Activated CD4-positive, alpha-beta T cell treated with anti-CD3 and anti-CD28 coated beads, Interleukin-2, amount 50 U/mL, for 1 hour (primary cell): ENCODE data around the gene DTL.
"Not testable (repeated sequence)": the region's sequence is repeated elsewhere in the genome, so short reads cannot be mapped to it uniquely, and the experiment has no call there.

Experiments used
- DNase-seq: peaks from one replicate; pipeline ENCODE4 v3.0.0-alpha.2; 2020

DTL gene, protein sequence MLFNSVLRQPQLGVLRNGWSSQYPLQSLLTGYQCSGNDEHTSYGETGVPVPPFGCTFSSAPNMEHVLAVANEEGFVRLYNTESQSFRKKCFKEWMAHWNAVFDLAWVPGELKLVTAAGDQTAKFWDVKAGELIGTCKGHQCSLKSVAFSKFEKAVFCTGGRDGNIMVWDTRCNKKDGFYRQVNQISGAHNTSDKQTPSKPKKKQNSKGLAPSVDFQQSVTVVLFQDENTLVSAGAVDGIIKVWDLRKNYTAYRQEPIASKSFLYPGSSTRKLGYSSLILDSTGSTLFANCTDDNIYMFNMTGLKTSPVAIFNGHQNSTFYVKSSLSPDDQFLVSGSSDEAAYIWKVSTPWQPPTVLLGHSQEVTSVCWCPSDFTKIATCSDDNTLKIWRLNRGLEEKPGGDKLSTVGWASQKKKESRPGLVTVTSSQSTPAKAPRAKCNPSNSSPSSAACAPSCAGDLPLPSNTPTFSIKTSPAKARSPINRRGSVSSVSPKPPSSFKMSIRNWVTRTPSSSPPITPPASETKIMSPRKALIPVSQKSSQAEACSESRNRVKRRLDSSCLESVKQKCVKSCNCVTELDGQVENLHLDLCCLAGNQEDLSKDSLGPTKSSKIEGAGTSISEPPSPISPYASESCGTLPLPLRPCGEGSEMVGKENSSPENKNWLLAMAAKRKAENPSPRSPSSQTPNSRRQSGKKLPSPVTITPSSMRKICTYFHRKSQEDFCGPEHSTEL

DNA sequence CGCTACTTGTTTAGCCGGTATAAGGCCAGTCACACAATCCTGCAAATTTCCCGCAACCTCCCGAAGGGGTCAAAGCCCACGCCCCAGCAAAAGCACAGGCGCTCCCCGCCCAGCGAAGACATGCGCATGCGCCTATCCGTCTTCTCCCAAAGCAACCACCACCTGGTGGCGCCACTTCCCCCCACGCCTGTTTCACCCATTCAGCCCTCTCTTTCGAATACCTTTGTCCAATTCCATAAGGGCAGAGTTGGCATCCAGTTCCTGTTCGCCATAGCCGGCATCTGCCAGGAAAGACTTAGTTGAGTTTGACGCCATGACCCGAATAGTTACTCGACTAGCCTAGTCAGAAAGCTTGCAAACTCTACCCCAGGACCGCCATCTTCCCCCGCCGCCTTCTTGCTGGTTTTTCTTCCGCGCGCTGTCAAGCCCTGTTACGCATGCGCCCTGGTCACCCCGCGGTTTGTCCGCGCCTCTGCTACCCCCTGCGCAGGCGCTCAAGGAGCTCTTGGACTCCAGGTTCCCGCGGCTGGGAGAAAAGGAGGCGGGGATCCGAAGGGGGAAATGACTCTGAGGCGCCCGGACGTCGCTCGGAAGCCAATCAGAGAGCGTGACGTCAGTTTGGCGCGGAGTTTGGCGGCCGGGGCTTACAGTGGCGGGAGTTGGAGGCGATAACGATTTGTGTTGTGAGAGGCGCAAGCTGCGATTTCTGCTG lies at the start of gene DTL, which contains the start of gene INTS7:
TSS of gene DTL (plus strand) at position 626 of the 712 bp plus-strand sequence. CDS start 143 bp downstream, outside the sequence.
TSS of gene INTS7 (minus strand) at position 435 of the 712 bp plus-strand sequence. CDS start at position 315, 120 bp downstream.
- peak; percentile 96 for DNase-seq

DNA sequence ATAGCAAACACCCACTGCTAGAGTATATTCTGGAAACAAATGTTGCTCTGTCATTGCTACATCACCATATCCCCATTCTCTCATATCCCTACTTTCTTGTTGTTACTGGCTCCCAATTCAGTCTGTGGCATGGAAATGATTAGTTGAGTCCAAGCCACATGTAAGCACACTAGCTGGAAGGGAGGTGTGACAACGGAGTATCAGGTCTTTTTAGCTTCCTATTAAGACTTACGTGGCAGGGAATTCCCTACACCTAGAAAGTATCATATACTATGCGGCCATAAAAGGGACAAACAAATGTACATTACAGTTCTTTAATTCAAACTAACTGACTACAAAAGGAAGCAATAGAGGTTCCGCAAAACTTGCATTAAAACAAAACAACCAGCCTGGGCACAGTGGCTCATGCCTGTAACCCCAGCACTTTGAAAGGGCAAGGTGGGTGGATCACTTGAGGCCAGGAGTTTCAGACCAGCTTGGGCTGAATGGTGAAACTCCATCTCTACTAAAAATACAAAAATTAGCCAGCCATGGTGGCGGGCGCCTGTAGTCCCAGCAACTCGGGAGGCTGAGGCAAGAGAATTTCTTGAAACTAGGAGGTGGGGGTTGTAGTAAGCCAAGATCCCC lies 48.8 kb upstream of the DTL start:
- no peak for DNase-seq

DNA sequence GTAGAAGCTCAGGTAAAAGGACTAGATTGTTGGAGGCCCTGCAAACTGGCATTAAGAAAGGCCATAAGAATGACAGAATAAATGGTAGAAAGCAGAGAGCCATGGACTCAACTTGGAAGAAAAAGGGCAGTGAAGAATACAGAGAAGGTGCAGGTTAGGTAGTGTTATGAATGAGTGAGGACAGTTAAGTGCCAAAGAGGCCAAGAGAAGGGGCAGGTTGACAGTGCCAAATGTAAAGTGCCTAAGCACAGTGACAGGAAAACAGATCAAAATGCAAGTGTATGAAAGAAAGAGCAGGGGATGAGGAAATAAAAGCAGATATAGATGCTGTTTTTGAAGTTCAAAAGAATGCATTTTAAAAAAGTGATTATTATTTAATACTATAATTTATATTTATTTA lies 43.9 kb upstream of the DTL start:
- no peak for DNase-seq

DNA sequence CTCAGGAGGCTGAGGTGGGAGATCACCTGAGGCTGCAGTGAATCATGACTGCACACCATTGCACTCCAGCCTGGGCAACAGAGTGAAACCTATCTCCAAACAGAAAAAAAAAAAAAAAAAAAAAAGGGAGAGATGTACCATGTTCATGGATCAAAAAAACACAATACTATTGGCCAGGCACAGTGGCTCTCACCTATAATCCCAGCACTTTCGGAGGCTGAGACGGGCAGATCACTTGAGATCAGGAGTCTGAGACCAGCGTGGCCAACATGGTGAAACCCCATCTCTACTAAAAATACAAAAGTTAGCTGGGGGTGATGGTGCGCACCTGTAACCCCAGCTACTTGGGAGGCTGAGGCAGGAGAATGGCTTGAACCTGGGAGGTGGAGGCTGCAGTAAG lies 38.1 kb upstream of the DTL start:
- not testable (repeated sequence) for DNase-seq

DNA sequence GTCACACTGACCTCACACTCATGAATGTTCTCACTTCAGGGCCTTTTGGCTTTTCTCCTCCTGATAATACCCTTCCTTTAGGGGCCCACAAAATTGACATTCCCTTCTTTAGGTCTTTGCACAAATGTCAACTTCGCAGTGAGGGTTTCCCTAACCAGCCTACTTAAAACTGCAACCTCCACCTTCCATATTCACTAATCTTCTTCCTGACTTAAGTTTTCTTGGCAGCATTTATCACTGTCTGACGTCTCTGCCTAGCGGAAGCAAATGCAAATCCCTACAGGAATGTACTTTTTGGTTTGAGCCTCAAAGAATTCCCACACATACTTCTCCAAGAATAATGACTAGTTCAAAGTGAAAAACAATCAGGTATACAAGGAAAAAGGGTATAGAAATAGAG lies 33.0 kb upstream of the DTL start:
- no peak for DNase-seq

DNA sequence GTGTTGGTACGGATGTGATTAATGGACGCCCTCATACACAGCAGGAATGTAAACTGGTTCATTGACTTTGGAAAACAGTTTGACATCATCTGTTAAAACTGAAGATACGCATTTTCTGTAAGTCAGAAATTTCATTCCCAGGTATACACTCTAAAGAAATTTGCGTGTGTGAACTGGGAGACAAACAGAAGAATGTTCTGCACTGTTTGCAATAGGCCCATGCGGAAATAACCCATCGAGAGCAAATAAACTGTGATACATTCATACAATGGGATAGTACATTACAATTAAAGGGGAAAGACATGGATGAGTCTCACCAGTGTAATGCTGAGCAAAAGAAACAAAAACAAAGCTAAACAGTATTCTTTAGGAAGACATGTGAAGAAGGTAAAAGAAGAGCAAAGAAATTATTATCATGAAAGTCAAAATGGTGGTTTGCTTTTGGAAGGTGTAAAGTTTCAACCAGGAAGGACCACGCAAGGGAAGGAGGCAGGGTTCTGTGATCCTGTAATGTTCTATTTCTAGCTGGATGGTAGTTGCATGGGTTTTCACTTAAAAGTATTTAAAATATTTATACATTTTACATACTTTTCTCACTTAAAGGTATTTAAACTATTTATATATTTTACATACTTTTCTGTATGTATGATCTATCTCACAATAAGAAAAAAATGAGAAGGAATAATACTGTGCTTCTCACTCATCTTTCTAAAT lies 30.5 kb upstream of the DTL start:
- DNase-seq, result no peak

DNA sequence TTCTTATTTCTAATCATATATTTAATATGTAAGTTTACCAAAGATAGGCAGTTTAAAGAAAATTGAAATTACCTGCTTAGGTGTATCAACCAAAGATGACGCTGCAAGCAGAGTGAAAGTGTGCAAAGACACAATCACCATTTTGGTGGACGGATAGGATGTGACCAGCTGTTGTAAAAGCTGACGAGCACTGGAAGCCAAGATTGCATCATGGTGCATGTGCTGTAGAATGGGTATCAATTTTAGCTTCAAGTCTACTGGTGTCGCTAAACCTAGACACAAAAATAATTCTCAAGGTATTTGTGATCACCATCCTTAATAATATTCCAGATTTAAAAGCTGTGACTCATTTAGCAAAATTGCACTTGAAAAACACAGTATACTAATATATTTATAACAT lies 28.4 kb upstream of the DTL start:
- DNase-seq, result no peak

DNA sequence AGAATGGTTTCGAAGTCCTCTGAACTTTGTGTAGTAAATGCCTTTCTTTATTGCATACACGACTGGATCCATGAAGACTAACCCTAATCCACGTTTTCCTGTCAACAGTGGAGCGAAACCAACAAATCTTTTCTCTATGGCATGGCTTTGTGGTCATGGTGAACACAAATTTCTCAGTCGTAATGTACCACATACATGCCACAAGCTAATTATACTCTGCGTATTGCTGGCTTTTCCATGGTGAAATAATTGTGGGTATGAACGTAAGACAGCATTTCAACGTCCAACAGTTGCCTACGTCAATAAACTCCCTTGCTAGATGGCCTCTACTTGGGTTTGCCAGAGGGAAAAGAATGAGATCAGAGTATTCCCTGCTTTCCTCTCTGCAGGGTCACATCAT lies 27.7 kb upstream of the DTL start:
- no peak for DNase-seq

DNA sequence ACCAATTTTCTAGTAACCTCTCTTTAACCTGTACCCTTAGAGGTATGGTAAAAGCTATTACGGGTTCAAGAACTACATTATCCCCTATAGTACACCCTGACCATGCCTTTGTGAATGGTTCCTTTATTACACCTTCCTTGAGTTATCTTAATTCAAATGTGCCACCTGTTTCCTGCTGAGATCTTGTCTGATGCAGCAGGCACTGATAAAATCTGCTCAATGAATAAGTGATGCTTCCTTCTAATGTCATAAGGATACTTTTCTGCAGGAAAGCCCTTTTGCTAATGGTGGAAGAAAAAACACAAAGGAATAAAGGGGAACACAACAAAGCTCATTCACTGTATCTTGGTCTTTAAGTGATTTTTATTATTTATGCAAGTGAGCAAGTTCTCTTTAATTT lies 26.0 kb upstream of the DTL start:
- DNase-seq, result no peak

DNA sequence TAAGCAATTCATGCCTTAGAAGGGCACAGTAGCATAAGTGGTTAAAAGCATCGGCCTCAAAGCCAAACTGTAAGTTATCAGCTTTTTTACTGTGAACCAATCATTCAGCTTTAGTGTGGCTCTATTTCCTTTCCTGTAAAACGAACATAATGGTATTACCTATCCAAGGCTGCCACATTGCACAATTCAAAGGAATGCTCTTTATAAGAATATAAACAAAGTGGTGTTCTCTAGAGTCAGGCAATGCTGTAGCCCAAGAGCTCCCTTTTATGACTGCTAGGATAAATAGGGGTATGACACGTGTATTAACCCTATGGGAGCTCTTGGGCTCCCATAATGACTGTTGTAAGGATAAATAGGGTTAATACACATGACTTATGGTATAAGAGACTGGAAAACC lies 25.5 kb upstream of the DTL start:
- no peak for DNase-seq

DNA sequence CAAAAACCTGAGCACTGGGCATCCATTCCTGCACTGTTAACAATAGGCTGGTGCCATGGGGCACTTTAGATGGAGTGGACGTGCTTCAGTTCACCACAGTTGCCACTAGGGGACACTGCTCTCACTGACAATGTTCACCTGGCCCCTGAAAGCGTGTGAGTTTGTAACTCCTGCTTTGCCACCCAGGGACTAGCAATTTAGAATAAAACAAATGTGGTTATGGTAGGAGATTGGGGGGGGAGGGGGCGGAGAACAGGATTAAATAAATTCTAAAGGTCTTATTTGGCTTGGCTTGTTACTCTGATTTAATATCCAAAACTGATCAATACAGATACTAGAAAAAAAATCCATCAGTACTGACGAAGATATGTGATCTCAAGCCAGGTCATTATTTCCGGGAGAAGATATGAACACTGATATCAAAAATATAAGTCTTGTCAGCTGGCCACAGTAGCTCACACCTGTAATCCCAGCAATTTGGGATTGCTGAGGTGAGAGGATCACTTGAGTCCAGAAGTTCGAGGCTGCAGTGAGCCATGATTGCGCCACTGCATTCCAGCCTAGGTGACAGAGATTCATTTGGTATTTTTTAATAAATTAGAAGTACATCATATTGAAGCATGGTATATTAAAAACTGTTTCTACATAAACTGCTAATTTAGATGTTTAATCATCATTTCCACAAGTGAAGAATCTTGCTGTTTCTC lies 23.4 kb upstream of the DTL start:
- peak; percentile 57 for DNase-seq

DNA sequence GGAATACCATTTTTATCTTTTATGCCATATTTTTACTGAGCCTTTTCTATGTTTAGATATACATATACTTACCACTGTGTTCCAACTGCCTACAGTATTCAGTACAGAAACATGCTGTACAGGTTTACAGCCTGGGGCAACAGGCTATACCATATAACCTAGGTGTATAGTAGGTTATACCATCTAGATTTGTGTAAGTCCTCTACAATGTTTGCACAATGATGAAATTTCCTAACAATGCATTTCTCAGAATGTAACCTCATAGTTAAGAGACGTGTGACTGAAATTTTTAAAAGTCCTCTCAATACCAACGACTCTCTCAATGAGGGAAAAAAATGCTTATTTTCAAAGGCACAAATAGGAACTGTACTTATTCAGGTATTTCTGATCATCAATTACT lies 21.9 kb upstream of the DTL start:
- DNase-seq, result no peak

DNA sequence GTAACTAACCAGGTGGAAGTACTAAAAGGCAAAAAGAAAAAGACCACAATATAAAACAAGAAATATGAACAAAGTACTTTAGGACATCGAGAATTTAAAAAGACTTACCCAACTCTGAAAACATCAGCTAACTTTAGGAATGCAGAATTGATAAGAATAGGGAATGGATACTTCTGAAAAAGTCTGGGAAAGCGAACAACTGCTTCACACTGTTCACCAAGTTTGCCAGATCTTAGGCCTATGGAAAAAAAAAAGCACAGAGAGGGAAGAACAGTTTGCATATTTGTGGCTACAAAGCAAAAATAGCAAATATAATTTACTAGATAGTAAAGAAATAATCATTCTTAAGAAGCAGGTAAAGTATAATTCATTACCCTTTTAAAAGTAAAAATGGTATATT lies 14.6 kb upstream of the DTL start:
- no peak for DNase-seq

DNA sequence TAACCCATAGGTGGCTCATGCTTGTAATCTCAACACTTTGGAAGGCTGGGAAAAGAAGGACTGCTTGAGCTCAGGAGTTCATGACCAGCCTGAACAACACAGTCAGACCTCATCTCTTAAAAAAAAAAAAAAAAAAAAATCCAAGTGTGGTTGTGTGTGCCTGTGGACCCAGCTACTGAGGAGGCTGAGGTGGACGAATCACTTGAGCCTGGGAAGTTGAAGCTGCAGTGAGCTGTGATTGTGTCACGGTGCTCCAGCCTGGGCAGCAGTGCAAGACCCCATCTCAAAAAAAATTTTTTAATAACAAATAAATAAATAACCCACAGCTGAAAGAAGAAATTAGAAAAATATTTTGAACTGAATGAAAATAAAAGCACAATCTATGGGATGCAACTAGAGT lies 14.0 kb upstream of the DTL start:
- no peak for DNase-seq

DNA sequence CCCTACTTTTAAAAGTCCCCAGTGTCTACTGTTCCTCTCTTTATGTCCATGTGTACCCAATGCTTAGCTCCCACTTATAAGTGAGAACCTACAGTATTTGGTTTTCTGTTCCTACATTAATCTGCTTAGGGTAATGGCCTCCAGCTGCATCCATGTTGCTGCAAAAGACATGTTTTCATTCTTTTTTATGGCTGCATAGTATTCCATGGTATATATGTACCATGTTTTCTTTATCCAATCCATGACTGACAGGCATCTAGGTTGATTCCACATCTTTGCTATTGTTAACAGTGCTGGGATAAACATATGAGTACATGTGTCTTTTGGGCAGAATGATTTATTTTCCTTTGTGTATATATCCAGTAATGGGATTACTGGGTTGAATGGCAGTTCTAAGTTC lies 12.6 kb upstream of the DTL start:
- DNase-seq, result not testable (repeated sequence)

DNA sequence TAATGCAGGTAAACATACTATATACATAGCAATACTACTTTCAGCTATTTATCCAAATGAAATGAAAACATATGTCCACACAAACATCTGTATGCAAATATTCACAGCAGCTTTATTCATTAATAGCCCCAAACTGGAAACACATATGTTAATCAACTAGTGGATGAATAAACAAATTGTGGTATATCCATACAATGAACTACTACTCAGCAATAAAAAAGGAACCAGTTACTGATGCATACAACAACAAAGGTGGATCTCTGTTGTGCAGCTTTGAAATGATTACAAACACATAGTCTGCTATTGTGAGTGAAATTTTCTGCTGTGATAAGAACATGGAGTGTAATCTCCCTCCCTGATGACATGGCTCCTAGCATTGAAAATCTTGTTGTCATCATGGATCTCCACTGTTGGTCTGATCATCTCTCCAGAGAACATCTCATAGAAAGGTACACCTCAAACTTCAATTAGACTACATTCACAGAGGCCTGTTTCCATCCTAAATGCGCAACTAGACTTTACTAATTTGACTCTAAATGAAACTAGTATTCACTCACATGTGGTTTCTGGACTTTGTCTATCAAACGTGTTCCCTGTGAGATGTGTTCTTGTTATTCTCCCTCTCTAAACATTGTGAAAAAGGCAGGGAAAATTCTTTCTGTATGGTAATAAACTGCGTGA lies 10.9 kb upstream of the DTL start:
- no peak for DNase-seq

DNA sequence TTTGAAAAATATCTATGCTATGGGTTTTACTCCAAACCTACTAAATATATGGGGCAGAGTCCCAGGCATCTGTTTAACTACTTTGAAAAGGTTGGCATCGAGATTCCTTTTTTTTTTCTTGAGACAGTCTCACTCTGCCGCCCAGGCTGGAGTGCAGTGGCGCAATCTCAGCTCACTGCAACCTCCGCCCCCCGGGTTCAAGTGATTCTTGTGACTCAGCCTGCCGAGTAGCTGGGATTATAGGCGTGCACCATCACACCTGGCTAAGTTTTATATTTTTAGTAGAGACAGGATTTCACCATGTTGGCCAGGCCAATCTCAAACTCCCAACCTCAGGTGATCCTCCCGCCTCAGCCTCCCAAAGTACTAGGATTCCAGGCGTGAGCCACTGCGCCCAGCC lies 7.8 kb upstream of the DTL start:
- DNase-seq, result not testable (repeated sequence)

DNA sequence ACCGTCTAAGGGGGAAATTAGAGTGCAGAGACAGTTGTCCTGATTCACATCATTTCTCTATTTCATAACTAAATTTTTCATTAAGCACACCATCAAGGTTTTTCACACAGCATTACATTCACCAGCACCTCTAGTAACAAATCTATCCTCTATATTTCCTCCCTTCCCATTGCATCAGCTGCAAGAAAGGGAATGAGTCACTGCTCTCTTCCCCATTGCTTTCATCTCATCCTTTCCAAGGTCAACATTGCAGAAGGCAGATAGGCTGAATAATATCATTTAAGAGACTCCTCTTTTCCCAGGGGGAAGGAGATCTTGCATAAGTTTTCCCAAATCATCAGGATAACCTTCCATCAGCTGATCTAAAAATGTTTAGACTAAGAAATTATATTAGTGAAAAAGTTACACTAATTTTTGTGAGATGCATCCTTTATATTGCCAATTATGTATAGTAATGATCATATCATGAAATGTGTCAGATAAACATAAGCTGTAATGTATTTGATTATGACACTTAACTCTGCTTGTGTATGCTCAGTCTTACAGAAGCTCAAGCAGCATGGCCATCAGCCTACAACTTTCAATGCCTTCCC lies 4.5 kb upstream of the DTL start:
- DNase-seq, result no peak

DNA sequence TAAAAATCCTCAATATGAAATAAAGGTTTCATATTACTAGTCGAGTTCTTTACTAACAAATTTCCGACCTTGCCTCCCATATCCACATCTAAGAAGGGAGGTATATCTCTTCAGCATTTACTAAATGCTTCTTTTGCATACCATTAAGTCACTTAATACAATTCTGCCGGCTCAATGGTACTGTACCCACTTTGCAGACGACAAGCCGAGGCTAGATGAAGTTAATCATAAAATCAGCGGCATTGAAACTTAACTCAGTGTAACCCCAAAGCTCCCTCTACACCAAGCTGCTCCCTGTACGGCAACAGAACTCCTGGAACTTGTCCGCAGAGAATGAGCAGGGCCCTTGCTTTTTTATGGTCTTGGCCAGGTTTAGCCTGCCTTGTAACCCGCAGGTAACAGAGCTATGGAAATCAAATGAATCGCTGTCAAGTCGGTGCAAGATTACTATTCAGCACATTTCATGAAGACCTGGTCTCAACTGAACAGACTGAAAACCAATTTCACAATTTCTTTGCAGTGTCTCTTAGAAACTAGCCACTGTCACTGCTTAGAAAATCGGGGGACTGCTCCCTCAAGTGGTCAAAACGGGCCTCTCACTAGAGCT lies 929 bp upstream of the DTL start:
- no peak for DNase-seq
